ENCODE results near the gene HRH3. TPM values are rescaled to one million over a fixed set of nuclear protein-coding genes. Genes with fewer than 3 reads are reported as not detected.

The HRH3 gene
- total RNA-seq, 1 experiment from 2014 or later: not detected

DNA sequence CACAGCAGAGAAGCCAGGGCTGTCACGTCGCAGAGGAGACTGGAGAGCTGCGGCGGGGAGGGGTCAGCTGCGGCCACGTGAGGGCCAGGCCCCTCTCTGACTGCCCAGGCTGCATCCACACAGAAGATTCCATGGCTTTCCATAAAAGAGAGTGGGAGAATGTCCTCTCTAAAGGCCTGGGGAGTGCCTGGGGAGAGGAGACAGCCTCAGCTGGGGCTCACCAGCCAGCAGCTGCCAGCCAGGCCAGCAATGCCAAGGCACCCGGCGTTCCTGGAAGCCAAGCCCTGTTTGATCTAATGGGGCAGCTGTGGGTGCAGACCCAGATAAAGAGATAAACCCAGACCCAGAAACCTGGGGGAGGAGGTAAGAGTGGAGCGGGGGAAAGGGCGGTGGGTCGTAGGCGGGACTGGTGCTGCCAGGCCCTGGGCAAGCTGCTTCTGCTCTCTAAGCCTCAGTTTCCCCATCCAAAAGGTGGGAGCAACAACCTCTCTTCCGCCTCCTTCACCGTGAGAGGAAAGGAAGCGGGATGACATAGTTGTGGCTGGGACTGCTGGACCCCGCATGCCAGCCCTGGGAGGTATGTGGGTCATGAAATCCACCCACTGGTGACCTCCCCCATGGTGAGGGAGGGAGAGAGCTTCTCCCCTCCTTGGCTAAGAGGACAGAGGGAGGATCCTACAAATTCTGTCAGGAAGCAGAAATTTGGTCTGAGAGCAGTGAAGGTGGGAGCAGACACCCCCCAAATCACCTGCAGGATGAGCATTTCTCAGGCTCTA is 15.1 kb upstream of the HRH3 start:
- in situ Hi-C loops (cut with HindIII; ENCODE audit: low pct_unique_long_range_greater_than_20kb, low sequenced_read_pairs): no loop called here

DNA sequence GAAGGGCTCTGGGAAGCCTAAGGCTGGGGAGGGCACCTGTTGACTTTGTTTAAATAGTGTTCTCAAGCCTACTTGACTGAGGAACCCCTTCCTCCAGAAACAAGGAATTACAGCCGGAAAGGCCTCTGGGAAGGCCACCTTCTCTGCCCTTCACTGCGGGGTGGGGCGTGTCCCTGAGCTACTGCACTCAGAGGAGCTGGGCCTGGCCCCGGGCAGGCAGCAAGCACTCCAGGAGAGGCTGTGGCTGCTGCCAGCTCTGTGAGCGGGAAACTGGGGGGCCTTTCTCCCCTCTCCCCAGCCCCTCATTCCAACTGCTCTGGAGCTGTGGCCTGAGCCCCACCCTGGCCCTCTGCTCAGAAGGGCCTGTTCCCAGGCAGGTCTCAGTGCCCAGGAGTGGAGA is 14.3 kb upstream of the HRH3 start:
- no peak for DNase-seq (ENCODE audit: low read depth, low spot score)
- in situ Hi-C loops (cut with HindIII; ENCODE audit: low pct_unique_long_range_greater_than_20kb, low sequenced_read_pairs): no loop called here

More for the DNA sequence above, 15.1 kb upstream of the HRH3 start:
- DNase-seq (ENCODE audit: low read depth, low spot score): no peak

- in situ Hi-C loops (cut with HindIII; ENCODE audit: low pct_unique_long_range_greater_than_20kb, low sequenced_read_pairs): no loop called here
- DNase-seq (ENCODE audit: low read depth, low spot score): no peak
Observed at GRCh38 chr20:62233684-62234083, 13.6 kb upstream of the HRH3 start.

- no peak for DNase-seq (ENCODE audit: low read depth, low spot score)
- in situ Hi-C loops (cut with HindIII; ENCODE audit: low pct_unique_long_range_greater_than_20kb, low sequenced_read_pairs): no loop called here
Observed at GRCh38 chr20:62232770-62233645, 12.9 kb upstream of the HRH3 start.

- in situ Hi-C loops (cut with HindIII; ENCODE audit: low pct_unique_long_range_greater_than_20kb, low sequenced_read_pairs): no loop called here
- no peak for DNase-seq (ENCODE audit: low read depth, low spot score)
Observed at GRCh38 chr20:62232194-62232593, 12.1 kb upstream of the HRH3 start.

DNA sequence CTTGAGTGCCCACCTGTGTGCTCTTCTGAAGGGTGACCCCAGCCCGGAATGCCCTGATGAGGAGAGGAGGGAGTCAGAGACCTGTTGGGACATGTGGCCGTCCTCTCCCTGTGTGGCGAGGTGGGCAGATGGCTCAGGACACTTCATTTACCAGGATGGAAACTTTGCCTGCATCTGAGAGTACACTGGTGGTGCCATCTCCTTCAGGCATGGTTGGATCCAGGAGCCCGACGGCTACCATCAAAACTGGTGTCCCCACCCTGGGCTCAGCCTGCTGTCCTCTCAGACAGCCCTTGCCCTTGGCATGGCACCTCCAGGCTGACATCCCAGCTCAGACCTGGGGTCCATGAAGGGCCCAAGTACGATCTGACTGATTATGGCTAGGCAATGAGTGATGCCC is 11.2 kb upstream of the HRH3 start:
- no peak for DNase-seq (ENCODE audit: low read depth, low spot score)
- in situ Hi-C loops (cut with HindIII; ENCODE audit: low pct_unique_long_range_greater_than_20kb, low sequenced_read_pairs): no loop called here

DNA sequence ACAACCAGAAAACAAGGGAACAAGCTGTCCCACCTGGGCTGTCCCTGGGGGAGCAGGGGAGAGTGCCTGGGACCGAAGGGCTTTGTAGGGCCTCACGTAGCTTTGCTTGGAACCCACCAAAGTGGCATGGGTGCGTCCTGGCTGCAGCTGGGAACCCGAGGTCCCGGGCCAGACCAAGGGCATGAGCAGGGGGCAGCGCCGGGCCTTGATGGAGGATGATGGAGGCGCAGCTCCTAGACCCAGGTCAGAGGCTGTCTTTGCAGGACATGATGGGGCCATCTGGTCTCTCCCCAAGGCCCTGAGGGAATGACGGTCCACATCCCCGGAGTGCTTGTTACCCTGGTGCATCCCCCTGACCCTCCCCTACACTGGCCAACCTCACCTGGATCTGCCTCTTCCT is 10.6 kb upstream of the HRH3 start:
- in situ Hi-C loops (cut with HindIII; ENCODE audit: low pct_unique_long_range_greater_than_20kb, low sequenced_read_pairs): no loop called here
- no peak for DNase-seq (ENCODE audit: low read depth, low spot score)

- DNase-seq (ENCODE audit: low read depth, low spot score): no peak
- in situ Hi-C loops (cut with HindIII; ENCODE audit: low pct_unique_long_range_greater_than_20kb, low sequenced_read_pairs): no loop called here
Observed at GRCh38 chr20:62230276-62230675, 10.2 kb upstream of the HRH3 start.

DNA sequence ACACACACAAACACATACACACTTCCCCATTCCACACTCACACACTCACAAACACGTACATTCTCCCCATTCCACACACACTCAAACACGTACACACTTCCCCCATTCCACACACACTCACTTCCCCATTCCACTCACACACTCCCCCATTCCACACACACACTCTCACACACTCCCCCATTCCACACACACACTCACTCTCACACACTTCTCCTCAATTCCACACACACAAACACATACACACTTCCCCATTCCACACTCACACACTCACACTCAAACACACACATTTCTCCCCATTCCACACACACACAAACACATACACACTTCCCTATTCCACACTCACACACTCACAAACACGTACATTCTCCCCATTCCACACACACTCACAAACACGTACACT is 9.6 kb upstream of the HRH3 start:
- in situ Hi-C loops (cut with HindIII; ENCODE audit: low pct_unique_long_range_greater_than_20kb, low sequenced_read_pairs): no loop called here
- DNase-seq (ENCODE audit: low read depth, low spot score): no peak

DNA sequence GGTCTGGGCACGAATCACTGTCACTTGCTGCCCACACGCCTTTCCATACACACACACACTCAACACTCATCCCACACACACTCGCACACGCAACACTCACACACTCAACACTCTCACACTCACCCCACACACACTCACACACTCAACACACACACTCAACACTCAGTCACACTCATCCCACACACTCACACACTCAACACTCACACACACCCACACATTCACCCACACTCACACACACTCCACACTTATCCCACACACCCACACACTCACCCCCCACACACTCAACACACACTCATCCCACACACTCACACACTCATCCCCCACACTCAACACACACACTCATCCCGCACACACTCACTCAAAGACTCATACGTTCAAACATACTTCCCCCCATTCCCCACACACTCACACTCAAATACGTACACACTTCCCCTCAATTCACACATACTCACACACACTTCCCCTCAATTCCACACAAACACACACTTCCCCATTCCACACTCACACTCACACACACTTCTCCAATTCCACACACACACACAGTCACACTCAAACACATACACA is 9.0 kb upstream of the HRH3 start:
- in situ Hi-C loops (cut with HindIII; ENCODE audit: low pct_unique_long_range_greater_than_20kb, low sequenced_read_pairs): no loop called here

GRCh38 chr20:62227977-62228958 is 8.2 kb upstream of the HRH3 start:
- in situ Hi-C loops (cut with HindIII; ENCODE audit: low pct_unique_long_range_greater_than_20kb, low sequenced_read_pairs): no loop called here

More for the DNA sequence above, 9.0 kb upstream of the HRH3 start:
- DNase-seq (ENCODE audit: low read depth, low spot score): no peak

DNA sequence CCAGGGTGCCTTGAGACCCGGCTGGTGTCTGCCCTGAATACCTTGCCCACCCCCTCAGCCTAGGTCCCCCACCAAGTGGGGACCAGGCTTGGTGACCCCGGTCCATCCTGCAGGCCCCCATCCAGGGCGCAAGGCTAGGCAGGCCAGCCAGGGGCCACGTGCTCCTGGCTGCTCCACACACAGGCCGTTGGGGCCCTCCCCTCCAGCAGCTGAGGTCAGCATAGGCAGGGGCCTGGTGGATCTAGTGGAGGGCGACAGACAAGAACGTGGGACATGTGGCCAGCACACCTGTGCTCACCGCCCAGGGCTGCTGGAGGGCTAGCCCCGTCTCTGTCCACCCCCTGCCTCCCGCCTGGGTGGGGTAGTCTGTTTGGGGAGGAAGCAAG is 7.5 kb upstream of the HRH3 start:
- DNase-seq (ENCODE audit: low read depth, low spot score): no peak
- in situ Hi-C loops (cut with HindIII; ENCODE audit: low pct_unique_long_range_greater_than_20kb, low sequenced_read_pairs): no loop called here

More at GRCh38 chr20:62227977-62228958, 8.2 kb upstream of the HRH3 start:
- peak; percentile 23 for DNase-seq (ENCODE audit: low read depth, low spot score)

- in situ Hi-C loops (cut with HindIII; ENCODE audit: low pct_unique_long_range_greater_than_20kb, low sequenced_read_pairs): no loop called here
- DNase-seq (ENCODE audit: low read depth, low spot score): no peak
Observed at GRCh38 chr20:62226707-62227590, 6.9 kb upstream of the HRH3 start.

DNA sequence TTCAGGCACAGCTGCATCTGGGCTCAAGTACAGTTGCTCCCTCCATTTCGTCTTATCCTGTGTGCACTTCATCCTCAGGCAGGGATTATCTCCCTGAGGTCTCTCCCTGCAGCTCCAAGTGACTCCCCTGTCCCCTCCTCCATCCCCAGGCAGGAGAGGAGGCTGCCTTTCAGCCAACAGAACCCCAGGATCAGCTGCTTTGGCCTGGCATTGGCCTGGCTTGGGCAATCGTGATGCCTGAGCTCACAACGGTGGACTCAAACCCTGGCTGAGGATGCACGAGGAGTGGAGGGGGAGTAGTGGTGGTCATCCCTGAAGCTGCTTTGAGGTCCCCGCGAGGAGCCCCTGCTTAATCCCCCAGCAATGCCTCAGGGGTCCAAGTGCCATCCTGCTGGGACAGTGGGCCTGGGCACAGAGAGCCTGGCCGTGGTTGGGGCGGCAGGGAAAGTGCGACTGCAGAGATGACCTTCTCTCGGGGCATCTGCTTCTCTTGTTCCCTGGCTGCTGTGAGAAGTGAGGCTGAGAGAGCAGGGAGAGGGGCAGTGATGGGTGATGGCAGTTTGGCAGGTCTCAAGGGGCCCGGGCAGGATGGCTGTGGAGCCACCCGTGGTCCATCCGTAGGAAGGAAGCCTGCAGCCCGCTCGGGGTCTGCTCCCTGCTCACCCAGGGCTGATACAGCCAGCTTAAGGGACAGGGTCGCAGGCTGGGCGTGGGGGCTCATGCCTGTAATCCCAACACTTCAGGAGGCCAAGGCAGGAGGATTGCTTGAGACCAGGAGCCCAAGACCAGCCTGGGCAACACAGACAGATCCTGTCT is 6.0 kb upstream of the HRH3 start:
- DNase-seq (ENCODE audit: low read depth, low spot score): no peak
- in situ Hi-C loops (cut with HindIII; ENCODE audit: low pct_unique_long_range_greater_than_20kb, low sequenced_read_pairs): no loop called here

DNA sequence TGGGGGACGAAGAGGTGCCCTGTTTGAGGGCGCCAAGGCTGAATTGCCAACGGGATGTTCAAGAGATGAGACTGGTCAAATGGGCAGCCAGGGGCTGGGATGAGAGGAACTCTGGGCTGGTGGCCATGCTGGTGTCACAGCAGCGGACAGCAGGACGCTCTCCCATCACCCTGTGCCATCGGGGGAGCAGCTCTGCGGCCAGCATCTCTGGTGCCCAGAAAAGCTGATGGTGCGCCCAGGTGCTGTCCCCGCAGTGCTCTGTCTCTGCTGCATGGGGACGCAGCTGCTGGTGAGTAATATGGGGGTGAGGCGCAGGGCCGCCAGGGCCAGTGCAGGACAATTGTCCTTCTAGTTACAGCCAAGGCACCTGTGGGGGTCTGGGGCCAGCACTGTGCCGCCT is 4.9 kb upstream of the HRH3 start:
- in situ Hi-C loops (cut with HindIII; ENCODE audit: low pct_unique_long_range_greater_than_20kb, low sequenced_read_pairs): no loop called here
- no peak for DNase-seq (ENCODE audit: low read depth, low spot score)

Measured in SK-MEL-5 (cell line).